NOMO-1 (cell line): ENCODE data around the gene ADRA2C.

ENCODE experiments used
- DNase-seq, 2 experiments: peaks; one replicate each; lab custom pipeline; 2025; ENCODE audit not compliant: unreplicated experiment in 2 of 2; lab: John Stamatoyannopoulos, UW

The ADRA2C gene

DNA sequence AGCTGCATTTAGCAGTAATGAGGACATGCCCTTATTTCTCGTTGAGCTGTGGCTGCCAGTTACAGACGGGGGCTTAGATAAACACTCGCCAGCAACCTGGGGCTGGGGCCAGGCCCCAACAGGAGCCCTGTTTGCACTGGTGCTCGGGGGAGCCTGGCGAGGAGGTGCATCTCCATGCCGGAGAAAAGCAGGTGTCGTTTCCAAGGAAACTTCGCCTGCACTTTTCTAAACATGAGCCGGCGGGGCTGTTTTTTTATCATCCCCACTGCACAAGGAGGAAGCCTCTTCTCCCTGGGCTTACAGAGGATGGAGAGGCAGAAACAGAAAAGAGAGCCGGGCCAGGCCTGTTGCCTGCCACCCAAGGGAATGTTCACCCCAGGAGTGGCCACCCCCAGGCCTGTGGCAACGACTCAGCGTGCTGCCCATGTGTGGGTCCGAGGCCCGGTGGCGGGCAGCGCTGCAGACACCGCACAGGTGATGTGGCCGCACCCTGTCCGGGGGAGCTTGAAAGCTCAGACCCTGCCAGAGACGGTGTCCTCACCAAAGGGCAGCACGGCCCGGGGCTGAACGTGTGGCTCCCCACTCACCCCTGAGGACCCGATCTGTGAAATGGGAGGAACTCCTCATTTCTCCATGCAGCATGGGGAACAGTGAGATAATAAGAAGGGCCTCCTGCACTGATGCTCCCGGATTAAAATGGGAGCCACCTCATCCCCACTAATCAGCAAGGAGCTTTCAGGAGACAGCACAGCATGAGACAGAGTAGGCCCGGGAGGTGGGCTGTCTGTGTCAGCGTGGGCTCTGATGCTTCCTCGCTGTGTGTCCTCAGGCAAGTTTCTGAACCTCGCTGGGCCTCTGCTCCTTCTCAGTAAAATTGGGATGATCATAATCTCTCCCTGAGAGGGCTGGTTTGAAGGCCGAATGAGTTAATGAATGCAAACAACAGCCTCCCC is 33.8 kb upstream of the ADRA2C start:
- DNase-seq: no peak

DNA sequence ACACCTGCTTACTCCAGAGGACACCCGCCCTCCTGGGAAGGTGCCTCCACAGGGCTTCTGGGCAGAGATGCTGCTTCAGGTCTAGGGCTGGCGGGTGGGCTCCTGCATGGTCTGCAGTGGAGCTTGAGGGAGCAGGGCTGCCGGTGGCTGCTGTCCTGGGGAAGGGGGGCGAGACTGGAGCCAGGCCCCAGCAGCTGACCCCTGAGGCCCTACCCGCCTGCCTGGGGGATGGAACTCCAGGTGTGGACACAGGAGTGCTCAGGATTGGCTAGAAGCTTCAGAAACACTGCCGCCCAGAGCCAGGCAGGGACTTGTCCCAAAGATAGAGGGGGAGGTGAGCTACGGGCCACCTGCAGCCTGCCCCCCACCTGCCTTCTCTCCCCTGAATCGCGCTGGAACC is 33.0 kb upstream of the ADRA2C start:
- no peak for DNase-seq

DNA sequence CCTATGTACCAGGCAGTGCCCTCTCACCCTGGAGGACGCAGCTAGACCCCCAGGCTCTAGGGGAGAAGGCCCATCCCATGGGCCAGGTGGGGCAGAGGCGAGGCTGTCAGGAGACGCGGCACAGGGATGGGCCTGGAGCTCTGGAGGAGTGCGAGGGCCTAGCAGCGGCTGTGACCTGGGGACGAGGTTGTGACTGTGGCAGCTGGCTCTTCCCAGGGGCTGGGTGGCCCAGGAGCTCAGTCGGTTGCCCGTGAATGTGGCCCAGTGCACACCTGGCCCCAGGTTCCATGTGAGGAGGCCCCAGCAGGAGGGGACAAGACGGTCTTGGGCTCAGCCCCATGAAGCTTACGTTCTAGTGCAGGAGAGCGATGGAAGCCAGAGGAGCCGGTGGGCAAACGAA is 31.0 kb upstream of the ADRA2C start:
- no peak for DNase-seq

DNA sequence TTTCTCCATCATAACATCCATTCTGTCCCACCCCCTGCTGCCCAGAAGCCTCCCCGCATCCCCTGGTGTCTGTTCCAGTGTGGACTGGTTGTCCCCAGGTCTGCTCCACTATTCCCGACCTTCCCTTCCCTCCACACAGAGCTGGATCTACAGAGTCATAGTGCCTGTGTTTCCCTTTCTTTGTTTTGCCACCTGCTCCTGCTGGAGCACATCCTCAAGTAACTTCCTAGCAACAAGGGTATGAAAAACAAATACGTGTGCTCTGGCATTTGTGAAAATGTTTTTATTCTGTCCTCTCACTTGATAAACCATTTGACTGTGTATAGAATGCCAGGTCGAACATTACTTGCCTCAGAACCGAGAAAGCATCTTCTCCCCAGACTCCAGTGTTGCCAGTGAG is 29.9 kb upstream of the ADRA2C start:
- DNase-seq: no peak

DNA sequence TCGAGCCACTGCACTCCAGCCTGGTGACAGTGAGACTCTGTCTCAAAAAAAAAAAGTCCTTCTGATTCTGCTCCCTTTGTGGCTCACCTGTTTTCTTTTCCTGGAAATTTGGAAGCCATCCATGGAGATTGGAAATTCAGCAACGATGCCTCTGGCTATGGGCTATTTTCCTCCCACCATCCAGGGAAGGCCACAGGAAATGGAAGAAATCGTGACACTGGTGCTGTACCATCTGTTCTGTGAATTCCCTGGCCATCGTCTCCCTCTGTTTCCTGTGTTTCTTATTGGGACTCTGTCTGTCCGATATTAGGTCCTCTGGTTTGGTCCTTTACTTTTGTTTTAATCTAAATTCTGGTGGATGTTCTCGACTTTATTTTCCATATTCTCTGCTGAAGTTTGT is 29.4 kb upstream of the ADRA2C start:
- no peak for DNase-seq

DNA sequence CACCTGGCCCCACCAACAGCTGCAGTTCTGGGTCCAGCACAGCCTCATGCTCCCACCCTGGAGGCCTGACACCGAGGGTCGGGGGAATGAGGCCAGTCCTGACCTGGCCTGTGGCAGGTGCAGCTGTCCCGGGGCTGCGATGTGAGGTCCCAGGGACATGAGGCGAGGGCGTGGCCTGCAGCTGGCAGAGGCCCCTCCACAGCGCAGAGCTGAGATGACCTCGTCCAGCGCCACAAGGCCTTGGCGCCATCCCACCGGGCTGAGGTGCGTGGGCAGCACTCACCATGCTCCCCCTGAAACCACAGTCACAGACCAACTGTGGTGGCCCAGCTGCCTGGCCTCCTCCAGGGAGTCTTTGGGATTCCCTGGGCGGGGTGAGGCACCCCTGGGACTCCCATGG is 26.6 kb upstream of the ADRA2C start:
- no peak for DNase-seq

DNA sequence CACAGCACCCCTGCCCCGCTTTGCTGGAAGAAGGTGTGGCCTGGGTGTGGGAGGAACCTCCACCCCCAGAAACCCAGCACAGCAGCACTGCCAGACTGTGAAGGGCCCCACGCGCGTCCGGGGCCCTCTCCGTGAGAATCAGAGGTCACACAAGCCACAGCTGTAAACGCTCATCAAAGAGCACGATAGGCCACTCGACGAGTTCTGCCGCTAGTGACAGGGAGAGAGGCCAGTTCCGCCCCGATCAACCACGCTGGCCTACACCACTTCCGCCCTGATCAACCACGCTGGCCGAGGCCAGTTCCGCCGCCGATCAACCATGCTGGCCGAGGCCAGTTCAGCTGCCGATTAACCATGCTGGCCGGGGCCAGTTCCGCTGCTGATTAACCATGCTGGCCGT is 25.9 kb upstream of the ADRA2C start:
- no peak for DNase-seq

DNA sequence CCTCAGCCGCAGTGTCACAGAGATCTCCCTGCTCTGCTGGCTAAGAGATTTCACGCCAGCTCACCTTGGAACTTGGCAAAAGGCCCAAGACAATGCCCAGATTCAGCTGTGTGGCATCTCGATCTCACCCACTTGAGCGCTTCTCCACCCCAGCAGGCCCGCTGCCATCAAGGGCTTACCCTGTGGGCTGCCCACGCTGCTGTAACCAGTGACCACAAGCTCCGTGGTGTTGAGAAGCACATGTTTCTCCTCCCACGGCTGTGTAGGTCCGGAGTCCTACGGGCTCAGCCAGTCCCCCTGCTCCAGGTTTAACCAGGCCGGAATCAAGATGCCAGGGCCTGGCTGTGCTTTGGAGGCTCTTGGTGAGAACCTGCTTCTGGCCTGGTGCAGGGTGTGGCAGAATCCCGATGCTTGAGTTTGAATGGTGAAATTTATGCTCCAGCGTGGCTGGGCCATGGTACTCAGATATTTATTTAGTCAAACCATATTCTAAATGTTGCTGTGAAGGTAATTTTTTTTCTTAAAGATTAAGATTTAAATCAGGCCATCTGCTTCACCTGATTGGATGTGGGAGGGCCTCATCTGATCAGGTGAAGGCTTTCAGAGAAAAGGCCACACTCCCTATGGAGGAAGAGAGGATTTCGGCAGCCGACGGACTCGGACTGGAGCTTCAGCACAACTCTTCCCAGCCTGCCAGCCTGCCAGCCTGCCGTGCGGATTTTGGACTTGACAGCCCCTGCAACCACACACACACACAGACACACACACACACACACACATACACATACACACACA is 24.8 kb upstream of the ADRA2C start:
- DNase-seq: no peak

DNA sequence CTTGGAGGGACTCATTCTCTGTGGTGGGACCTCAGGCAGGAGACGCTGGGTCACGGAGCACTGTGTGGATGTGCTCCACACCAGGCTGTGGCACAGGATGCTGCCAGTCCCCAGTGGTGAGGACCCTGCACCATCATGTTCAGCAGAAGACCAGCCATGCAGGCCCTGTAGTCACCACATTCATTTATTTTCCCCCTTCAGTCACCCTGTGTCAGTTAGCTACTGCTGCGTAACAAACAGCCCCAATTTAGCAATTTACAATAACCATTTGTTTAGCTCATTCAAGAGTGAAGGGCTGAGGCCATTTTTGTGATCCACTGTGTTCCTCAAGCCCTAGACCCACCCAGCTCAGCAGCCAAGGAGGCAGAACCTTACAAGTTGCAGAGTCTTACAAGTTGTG is 23.6 kb upstream of the ADRA2C start:
- DNase-seq: no peak

DNA sequence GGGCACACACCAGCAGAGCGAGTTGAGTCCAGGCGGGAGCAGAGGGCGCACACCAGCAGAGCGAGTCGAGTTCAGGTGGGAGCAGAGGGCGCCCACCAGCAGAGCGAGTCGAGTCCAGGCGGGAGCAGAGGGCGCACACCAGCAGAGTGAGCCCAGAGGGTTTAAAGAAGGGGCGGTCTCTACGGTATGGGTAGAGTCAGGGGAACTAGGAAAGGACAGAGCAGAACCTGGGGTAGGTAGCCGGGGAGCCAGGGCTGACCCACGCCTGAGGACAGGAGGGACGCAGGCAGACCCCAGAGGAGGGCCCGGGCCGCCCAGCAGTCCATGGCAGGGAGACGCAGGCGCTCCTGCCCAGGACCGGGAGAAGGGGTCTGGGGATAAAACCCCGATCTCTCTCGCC is 22.0 kb upstream of the ADRA2C start:
- no peak for DNase-seq

DNA sequence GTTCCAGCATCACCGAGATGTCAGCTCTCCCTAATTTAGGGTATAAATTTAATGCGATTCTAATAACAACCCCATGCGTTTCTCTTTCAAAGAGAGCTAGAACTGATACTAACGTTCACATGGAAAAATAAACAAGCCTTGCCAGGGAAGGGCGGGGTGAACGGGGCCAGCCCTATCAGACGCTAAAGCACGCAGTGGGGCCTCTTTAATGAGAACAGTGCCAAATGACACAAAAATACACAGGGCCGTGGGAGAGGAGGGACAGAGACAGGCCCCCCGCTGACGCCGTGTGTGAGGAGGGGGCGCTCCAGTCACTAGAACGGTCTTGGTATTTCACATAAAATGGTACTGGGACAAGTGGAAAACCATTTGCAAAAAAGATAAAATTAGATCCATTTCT is 21.3 kb upstream of the ADRA2C start:
- no peak for DNase-seq

DNA sequence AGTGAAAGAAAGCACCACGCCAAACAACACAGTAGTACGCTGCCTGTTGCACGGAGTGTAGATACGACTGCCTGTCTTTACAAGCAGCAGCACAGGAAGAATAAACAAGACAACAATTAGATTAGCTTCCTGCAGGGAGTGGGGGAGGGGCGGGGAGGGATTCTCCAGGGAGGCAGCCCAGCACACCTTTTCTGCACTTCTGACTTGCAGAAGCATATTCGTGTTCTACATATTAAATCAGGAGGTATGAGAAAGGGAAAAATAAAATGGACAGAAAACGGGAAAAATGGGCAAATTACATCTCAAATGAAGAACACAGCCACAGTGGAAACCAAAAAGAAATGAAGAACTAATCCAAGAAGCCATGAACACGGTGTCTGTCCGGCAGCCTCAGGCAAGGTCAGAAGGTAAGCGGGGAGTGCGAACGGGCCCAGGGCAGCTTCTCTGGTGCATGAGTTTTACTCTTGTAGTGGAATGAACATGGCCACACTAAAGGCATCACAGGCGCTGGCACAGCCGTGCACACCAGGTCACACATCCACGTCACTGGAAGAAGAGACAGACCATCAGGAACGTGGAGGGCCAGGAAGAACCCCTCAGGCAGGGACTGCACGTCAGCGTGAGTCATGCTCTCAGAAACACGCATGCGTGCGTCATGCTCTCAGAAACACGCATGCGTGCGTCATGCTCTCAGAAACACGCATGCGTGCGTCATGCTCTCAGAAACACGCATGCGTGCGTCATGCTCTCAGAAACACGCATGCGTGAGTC is 20.1 kb upstream of the ADRA2C start:
- DNase-seq: no peak

DNA sequence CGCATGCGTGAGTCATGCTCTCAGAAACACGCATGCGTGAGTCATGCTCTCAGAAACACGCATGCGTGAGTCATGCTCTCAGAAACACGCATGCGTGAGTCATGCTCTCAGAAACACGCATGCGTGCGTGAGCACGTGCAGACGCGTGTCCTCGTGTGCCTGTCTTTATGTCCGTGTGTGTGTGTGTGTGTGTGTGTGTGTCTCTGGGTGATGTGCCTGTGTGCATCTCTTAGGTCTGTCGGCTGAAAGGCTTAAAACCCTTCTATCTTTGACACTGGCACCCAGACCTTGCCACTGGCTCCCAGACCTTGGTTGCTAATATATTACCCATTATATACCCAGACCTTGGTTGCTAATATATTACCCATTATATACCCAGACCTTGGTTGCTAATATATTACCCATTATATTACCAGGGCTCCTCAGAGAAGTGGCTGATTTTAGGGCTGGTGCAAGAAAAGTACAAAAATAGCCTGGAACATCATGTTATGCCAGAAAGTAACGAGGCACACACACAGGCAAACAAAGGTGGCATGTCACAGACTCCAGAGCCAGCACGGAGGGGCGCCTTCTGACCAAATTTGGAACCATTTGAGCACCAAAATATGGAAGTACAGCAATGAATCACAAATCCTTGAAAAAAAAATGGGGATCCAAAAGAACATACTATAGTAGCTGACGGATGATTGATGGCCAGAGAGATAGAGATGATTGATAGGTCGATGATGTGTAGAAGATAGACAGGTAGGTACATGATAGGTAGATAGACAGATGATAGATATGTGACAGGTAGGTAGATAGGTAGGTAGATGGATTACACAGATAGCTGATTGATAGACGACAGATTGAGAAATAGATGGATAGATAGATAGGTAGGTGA is 19.2 kb upstream of the ADRA2C start:
- DNase-seq: no peak

DNA sequence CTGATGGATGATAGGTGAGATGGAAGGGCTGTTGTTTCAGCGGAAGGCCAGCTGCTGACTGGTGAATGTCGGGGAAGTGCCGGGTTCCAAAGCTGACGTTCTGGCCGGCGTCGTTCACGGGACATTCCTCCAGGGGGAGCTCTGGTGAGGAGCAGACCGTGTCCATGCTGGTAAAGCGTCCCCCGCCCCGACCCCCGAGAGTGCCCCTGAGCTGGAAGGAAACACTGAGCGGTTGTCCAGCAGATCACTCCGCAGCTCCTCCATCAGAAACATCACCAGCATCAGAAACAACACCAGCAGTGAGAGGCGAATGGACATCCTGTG is 18.6 kb upstream of the ADRA2C start:
- no peak for DNase-seq

DNA sequence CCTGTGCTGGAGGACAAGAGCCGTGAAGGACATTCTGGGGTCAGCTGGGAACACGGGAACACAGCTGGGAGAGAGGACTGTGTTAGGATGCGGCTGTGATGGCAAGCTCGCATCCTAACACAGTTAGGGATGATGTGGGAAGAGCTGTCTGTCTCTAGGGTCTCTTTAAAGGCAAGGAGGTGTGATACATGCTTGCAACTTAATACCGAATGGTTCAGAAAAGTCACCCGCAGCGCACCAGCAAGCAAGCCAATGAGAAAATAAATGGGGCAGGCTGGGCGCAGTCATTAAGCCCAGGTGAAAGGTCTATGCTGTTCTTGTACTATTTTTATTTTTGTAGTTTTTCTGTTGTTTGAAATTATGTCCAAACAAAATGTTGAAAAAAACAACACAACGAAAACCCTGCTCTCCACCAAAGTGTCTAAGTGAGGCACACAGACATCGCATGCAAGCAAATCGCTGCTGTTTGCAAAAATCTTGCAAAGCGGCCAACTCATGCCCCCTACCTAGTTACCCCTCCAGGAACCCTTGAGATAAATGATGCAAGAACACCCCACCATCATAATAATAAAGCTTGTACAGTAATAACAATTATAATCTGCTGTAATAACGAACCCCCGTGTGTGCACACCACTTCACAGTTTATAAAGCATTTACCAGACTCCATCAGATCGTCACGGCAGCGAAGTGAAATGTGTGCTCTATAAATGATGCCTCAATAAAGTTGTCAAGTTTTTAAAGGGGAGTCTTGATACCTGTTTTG is 17.9 kb upstream of the ADRA2C start:
- DNase-seq: no peak

DNA sequence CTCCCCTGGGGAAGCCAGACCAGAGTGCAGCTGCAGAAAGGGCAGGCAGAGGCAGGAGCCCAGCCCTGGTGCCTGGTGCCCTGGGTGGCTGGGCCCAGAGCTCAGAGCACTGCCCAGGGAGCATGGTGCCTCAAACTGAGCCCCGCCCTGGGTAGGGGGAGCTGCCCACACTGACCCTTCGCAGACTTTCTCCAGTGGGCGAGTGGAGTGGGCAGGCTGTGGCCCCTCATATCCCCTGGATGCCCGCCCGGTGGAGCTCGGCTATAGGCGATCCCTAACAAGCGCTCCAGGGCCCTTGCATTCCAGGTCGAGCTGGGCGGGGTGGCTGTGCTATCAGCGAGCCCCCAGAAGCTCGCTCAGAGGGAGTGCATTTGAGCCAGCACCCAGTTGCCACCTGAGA is 17.1 kb upstream of the ADRA2C start:
- no peak for DNase-seq

DNA sequence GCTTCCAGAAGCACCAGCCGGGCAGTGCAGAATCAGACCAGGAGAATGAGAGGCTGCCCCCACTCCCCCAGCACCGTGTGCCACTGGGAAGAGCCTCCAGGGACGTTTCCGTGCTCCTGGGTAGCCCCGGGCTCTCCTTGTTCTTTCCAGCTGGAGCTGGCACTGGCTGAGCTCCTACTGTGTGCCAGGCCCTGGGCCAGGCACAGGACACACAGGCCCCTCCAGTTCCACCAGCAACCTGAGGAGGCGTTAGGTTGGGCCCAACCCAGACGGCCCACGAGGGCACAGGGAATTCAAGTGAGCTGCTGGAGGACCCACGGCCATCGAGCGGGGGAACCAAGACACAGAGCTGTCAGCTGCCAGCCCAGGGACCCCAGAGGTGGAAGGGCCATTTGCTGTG is 15.9 kb upstream of the ADRA2C start:
- DNase-seq: no peak

DNA sequence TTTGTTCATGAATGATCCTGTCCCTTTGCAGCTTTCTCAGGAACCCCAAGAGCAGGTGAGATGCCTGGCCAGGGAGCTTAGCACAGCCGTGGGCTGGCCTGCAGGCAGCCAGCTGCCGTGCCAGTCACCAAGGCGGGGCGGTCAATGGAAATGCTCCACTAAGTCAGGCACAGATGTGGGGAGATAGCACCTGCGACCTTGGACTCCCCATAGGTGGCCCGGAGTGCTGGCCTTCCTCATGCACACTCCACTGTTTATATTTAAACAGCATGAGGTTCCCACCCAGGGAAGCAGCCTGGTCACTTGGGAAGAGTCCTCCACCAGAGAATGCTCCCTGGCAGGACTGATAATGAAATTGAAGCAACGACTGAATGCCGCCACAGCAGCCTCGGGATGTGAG is 14.2 kb upstream of the ADRA2C start:
- no peak for DNase-seq

DNA sequence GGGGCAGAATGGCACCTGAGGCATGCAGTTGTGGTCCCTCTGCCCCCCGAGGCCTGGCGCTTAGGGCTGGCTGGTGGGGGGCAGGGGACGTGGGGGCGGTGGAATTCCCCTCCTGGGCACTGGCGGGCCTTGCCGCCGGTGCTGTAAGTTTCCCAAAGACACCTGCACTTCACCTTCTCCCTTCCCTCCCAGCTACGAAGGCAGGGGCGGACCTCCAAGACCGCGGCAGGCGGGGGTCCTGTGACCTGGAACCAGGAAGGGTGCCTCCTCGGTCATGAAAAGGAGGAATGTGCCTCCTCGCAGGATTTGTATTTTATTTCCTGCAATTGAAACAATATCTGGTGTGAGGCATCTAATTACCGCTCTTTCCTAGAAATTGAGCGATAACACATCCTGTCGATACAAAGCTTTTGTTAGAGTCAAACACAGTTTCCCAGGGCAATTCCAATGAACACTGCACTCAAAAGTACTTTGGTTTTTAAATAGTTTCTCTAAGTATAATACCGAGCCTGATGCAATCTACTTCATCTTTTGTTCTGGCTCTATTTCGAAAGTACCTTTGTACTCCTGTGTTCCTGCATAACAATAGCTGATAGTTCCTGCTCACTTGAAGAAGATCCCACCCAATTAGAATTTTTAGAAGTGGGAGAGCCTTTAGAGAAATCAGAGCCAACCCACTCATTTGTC is 12.3 kb upstream of the ADRA2C start:
- no peak for DNase-seq
